HT1080 (cell line): ENCODE measurements around the gene CYP2A7. TPM values are rescaled to one million over a fixed set of nuclear protein-coding genes. Genes with fewer than 3 reads are reported as not detected.
"Not testable (repeated sequence)": the region's sequence is repeated elsewhere in the genome, so short reads cannot be mapped to it uniquely, and the experiment has no call there.

ENCODE experiments used
- DNase-seq: peaks from one replicate; pipeline ENCODE4 v3.0.0-alpha.2; 2015; ENCODE audit warnings: low read depth
- total RNA-seq: library from RNA; depleted of rRNA; stranded (reverse); fragments of >200 nt; shearing (Covaris generic); gene quantifications from 2 replicates; pipeline ENCODE4 v1.2.3, GENCODE V29; 2014; rRNA removed

CYP2A7 gene
- total RNA-seq, 1 experiment from 2014 or later: not detected

- DNase-seq: not testable (repeated sequence)
Observed at GRCh38 chr19:40843653-40844052, 38.4 kb downstream of the CYP2A7 start.

- not testable (repeated sequence) for DNase-seq
Observed at GRCh38 chr19:40842997-40843652, 38.9 kb downstream of the CYP2A7 start.

GRCh38 chr19:40842012-40842411 lies 40.0 kb downstream of the CYP2A7 start:
- not testable (repeated sequence) for DNase-seq

DNA sequence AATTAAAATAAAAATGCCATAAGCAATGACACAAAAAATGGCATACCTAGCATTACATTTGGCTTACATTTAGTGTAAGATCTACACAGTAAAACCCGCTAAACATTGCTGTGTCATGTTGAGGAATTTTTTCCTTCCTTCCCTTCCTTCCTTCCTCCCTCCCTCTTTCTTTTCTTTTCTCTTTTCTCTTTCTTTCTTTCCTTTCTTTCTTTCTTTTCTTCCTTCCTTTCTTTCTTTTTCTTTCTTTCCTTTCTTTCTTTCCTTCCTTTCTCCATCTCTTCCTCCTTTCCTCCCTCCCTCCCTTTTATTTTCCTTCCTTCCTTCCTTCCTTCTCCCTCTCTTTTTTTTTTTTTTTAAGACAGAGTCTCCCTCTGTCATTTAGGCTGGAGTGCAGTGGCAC lies 43.6 kb downstream of the CYP2A7 start:
- DNase-seq: not testable (repeated sequence)

DNA sequence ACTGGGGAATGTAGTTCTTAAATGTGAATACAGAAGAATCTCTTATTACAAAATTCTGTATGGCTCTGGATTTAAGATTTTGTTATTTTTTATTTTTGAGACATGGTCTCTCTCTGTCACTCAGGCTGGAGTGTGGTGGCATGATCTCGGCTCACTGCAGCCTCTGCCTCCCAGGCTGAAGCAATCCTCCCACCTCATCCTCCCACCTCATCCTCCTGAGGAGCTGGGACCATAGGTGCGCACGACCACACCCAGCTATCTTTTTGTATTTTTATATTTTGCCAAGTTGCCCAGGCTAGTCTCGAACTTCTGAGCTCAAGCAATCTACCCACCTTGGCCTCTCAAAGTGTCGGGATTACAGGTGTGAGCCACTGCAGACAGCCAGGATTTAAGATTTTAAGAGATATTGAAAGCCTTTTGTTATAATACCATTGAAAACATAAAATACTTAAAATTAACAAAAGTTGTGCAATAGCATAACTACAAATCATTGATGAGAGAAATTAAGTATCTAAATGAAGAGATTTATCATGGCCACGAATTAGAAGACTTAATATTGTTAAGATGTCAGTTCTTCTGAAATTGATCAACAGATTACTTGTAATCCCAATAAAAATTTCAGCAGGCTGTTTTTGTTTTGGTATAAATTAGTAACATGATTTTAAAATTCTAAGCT lies 45.1 kb downstream of the CYP2A7 start:
- no peak for DNase-seq

DNA sequence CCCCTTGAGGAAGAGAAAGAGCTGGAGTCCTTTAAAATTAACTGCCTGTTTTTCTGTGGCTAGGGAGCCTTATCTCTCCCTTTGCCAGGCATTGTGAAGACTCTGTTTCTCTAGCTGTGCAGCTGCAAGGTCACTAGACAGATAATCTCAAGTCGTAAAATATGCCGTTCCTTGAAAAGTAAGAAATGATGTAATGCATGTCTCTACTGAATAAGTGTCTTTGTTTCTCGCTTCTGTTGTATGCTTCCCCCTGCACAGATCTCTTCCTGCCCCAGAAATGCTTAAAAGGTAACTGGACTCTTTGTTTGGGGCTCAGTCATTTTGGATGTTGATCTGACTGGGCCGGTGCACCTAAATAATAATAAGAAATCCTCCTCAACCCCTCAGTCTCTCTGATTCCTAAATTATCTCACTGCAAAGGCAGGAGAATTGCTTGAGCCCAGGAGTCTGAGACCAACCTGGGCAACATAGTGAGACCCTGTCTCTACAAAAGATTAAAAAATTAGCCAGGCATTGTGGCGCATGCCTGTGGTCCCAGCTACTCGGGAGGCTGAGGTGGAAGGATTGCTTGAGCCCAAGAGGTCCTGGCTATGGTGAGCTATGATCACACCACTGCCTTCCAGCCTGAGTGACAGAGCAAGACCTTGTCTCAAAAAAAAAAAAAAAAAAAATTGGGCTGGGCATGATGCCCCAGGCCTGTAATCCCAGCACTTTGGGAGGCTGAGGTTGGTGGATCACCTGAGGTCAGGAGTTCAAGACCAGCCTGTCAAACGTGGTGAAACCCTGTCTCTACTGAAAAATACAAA lies 48.1 kb downstream of the CYP2A7 start:
- not testable (repeated sequence) for DNase-seq

DNA sequence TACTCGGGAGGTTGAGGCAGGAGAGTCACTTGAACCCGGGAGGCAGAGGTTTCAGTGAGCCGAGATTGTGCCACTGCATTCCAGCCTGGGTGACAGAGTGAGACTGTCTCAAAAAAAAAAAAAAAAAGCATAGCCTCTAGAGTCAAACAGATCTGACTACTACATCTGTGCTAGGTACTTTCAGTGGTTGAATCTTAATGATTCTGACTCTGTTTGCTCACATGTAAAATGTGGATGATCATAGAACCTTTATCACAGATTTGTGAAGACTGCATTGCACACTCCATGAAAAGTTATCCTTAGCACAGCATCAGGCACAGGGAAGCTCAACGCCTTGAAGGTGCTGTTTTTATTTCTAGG lies 49.6 kb downstream of the CYP2A7 start:
- not testable (repeated sequence) for DNase-seq

DNA sequence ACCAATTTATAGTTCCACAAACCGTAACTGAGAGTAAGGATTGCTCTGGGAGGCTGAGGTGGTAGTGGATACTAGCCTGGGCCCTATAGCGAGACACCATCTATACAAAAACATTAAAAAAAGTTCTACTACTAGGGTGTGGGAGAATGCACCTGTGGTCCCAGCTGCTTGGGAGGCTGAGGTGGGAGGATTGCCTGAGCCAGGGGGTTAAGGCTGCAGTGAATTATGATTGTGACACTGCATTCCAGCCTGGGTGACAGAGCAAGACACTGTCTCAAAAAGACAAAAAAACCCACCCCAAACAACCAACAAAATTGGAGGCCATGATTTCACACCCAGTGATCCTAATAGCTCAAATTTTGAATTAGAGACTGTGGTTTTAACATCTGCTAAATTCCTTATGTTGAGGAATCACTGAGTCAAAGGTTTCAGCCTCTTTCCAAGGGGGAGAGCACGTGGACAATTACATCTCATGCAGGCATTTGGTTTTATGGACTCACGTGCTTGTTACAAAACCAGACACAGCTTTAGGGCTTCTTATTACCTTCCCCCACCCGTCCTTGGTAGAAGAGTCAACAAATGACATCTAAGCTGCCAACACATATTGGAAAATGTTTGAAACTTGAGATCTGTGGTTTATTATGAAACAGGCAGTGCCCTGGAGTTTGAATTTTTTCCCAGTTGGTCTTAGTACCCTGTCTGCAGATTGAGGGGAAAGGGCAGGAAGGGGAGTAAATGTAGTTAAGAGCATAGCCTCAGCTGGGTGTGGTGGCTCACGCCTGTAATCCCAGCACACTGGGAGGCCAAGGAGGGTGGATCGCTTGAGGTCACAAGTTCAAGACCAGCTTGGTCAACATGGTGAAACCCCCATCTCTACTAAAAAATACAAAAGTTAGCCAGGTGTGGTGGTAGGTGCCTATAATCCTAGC lies 50.3 kb downstream of the CYP2A7 start:
- peak; percentile 96 for DNase-seq

DNA sequence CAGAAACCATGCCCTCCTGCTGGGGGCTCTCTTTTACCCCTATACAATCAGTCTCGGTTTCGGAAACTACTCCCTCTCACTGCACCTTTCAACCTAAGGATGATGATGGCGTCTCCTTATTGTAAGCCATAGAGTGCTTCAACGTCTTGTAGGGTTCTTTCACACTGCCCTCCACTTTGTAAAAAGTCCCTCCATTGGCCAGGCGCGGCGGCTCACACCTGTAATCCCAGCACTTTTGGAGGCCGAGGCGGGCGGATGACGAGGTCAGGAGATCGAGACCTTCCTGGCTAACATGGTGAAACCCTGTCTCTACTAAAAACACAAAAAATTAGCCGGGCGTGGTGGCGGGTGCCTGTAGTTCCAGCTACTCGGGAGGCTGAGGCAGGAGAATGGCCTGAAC lies 51.3 kb downstream of the CYP2A7 start:
- DNase-seq: not testable (repeated sequence)

GRCh38 chr19:40829205-40829604 lies 52.8 kb downstream of the CYP2A7 start:
- DNase-seq: no peak

GRCh38 chr19:40827386-40828247 lies 54.4 kb downstream of the CYP2A7 start:
- DNase-seq: no peak

DNA sequence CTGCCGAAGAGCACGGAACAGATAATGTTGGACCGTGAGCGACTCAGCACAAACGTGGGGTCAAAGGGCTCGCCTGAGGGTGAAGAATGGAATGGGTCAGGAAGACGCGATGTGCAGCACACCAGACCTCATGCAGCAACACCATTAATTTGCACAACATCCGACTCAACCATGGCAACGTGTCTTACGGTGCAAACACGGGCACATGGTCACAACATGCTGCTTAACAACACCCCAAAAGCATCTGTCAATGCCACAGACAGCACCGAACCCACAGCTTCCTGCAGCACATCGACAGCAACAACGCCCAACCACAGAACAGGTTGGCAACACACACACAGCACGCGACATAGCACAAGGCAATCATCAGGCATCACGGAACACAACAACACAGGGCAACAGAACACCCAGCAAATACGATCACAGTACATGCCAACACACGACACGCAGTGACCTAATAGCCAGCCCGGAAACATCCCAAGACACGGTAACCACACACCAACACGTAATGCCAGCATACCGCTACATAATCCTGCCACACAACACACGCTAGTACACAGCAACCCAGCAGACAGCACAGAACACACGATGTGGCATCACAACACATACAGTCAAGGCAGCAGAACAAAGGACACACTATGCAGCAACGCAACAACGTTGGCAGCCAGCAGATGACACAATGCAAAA lies 55.2 kb downstream of the CYP2A7 start:
- not testable (repeated sequence) for DNase-seq

- not testable (repeated sequence) for DNase-seq
Observed at GRCh38 chr19:40826312-40826698, 55.7 kb downstream of the CYP2A7 start.

GRCh38 chr19:40825460-40826095 lies 56.5 kb downstream of the CYP2A7 start:
- DNase-seq: not testable (repeated sequence)

Other genes starting within 250 kb of the CYP2A7 start
- gene NUMBL, start 191.6 kb downstream of the CYP2A7 start, total RNA-seq: 10.9 and 16.4 TPM in 2 replicates
- gene COQ8B, start 165.3 kb downstream of the CYP2A7 start, total RNA-seq: 16.7 and 24.2 TPM in 2 replicates
- gene ITPKC, start 165.1 kb downstream of the CYP2A7 start, total RNA-seq: 5.1 and 5.2 TPM in 2 replicates
- 0.97 and 1.6 TPM in 2 replicates for gene ACTMAP, start 131.8 kb downstream of the CYP2A7 start, total RNA-seq
- gene SNRPA, start 131.0 kb downstream of the CYP2A7 start, total RNA-seq: 257 and 375 TPM in 2 replicates
- gene MIA, start 106.7 kb downstream of the CYP2A7 start, total RNA-seq: 6.7 and 9.5 TPM in 2 replicates
- 9.2 and 10.6 TPM in 2 replicates for gene RAB4B, start 104.0 kb downstream of the CYP2A7 start, total RNA-seq
- gene EGLN2, start 83.0 kb downstream of the CYP2A7 start, total RNA-seq: 107 and 117 TPM in 2 replicates
- gene CYP2A6, start 31.8 kb downstream of the CYP2A7 start, total RNA-seq: not detected in 2 replicates
- not detected in 2 replicates for gene CYP2B6, start 109.1 kb upstream of the CYP2A7 start, total RNA-seq
- not detected in 2 replicates for gene CYP2A13, start 206.2 kb upstream of the CYP2A7 start, total RNA-seq
- not detected in 2 replicates for gene CYP2F1, start 232.2 kb upstream of the CYP2A7 start, total RNA-seq